Neural cell (in vitro differentiated cells): Measurements from ENCODE around the gene MYF5.

Experiments used
- CTCF ChIP-seq: fragments of 450-650 bp; IDR thresholded peaks from 2 replicates; pipeline ENCODE4 v1.5.1; 2014; ENCODE audit warnings: antibody characterized with exemption, mild to moderate bottlenecking, moderate library complexity; ENCODE audit not compliant: poor library complexity, severe bottlenecking
- EP300 ChIP-seq: fragments of 450-650 bp; conservative IDR thresholded peaks from 2 replicates; pipeline ENCODE4 v1.6.1; 2014; ENCODE audit warnings: antibody characterized with exemption, mild to moderate bottlenecking, moderate library complexity; ENCODE audit not compliant: poor library complexity, severe bottlenecking
- EZH2 ChIP-seq: fragments of 200-600, 300-800 bp; shearing (Covaris generic), sonication (generic); IDR thresholded peaks from 2 replicates; pipeline ENCODE4 v1.6.1; 2014; ENCODE audit warnings: antibody characterized with exemption, low read length, borderline replicate concordance, mild to moderate bottlenecking; ENCODE audit not compliant: insufficient read depth, poor library complexity, severe bottlenecking
- MXI1 ChIP-seq: fragments of 450-650 bp; conservative IDR thresholded peaks from 2 replicates; pipeline ENCODE4 v1.6.1; 2014; ENCODE audit warnings: antibody characterized with exemption, mild to moderate bottlenecking; ENCODE audit not compliant: poor library complexity, severe bottlenecking
- POLR2AphosphoS5 ChIP-seq: IDR thresholded peaks from 2 replicates; pipeline ENCODE4 v1.6.1; 2012
- REST ChIP-seq: IDR thresholded peaks from 2 replicates; pipeline ENCODE4 v1.6.1; 2012; ENCODE audit warnings: borderline replicate concordance
- SMC3 ChIP-seq: fragments of 450-650 bp; conservative IDR thresholded peaks from 2 replicates; pipeline ENCODE4 v1.6.1; 2014; ENCODE audit warnings: antibody characterized with exemption, mild to moderate bottlenecking, moderate library complexity; ENCODE audit not compliant: poor library complexity
- TAF1 ChIP-seq: IDR thresholded peaks from 2 replicates; pipeline ENCODE4 v1.6.1; 2012; ENCODE audit warnings: low read depth

GRCh38 chr12:80709811-80710726 lies 6.6 kb upstream of the MYF5 start:
- no peak for TF ChIP-seq POLR2AphosphoS5
- TF ChIP-seq CTCF, result no peak
- TF ChIP-seq REST, result no peak
- no peak for TF ChIP-seq MXI1
- TF ChIP-seq EP300, result no peak
- TF ChIP-seq EZH2, result no peak
- no peak for TF ChIP-seq SMC3
- TF ChIP-seq TAF1, result no peak
